Kasumi-1 (cell line): Measurements from ENCODE around the gene TNK1.

ENCODE experiments used
- DNase-seq, 2 experiments: peaks; one replicate each; lab custom pipeline; 2025; lab: John Stamatoyannopoulos, UW

Gene TNK1

DNA sequence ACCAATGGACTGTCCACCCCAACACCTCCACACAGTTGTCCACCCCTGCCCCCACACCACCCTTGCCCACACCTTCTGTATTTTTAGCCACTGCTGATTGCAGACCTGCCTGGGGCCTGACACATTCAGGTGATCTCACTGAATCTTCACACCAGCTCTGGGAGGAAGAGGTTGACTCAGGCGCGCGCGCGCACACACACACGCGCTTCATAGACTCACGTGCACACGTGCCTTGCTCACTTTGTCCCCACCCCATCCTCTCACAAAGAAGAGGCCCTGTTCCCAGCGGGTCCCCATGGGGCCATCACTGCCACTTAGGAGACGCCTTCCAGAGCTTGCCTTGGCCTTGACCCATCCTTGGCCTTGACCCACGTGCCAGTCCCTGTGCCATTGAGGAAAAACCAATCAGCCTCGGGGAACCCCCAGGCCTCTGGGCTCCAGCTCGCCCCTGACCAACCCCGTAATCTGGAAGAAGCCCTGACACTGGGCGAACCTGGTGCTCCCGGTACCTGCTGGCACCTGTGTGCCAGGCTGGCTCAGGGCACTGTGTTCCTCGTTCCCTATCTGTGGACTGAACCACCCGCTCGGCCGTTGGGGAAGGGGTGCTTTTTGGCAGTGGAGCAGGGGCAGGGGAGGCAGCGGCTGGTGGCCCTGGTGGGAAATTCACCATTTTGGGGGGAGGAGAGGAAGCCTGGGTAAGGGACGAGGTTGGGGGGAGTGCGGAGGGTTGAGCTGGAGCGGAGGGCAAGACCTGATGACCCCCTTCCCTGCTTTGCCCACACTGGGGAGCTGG lies 29.9 kb downstream of the TNK1 start:
- no peak for DNase-seq

GRCh38 chr17:7411427-7411750 lies 30.5 kb downstream of the TNK1 start:
- DNase-seq = no peak

- DNase-seq = no peak
These were observed 32.6 kb downstream of the TNK1 start for GRCh38 chr17:7413346-7413985.

- DNase-seq = no peak
These were observed 33.9 kb downstream of the TNK1 start for GRCh38 chr17:7414837-7415236.

GRCh38 chr17:7415784-7416183 lies 34.9 kb downstream of the TNK1 start:
- DNase-seq = no peak

DNA sequence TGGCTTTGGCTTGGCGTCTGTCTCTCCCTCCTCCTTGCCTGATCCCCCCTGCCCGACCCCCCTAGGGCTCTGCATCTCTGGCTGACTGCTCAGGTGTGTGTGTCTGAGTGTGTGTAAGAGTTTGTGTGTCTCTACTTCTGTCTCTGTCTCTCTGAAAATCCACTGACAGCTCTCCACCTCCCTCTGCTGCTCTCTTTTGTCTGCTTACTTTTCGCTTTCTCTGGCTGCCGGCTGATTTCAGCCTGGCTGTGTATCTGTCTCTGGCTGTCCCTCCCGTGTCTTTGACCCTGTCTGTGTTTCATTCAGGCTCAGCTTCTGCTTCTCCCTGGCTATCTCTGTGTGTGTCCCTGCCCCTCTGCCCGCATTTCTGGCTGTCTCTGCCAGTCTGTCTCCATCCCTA lies 35.4 kb downstream of the TNK1 start:
- no peak for DNase-seq

- DNase-seq = no peak
These were observed 36.3 kb downstream of the TNK1 start for GRCh38 chr17:7417056-7417655.

DNA sequence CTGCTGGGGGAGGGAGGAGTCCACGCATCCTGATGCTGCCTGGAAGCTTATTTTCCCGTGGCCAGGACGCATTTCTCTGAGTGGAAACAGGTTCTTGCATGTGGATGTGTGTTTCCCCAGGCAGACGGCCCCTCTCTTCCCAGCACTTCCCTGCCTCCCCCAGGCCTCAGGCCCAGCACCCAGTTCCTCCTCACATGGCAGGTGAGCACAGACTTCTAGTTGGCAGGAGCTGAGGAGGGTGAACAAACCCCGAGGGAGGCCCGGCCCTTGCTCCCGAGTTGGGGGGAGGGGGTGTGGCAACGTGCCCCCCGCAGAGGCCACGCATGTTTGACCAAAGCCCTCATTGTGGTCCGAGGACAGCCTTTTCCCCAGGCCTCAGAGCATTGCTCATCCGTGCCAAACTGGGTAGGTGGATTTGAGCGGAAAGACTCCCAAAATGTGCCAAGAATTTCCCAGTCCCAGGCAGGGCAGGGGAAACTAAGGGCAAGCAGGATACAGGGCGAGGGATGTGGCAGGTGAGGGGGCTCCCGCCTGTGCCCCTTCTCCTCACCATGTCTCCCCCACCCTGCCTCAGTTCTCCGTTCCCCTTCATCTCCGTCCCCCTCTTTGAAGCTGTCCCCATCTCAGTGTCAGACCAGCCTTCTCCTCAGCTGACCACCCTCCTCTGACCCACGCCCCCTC lies 37.7 kb downstream of the TNK1 start:
- DNase-seq = no peak

GRCh38 chr17:7419819-7420610 lies 39.1 kb downstream of the TNK1 start, which contains the start of gene SPEM1:
Gene SPEM1, plus strand, starts transcription at chr17:7420324. Its CDS starts 61 bp downstream, at chr17:7420385.
- no peak for DNase-seq

- DNase-seq = no peak
These were observed 40.3 kb downstream of the TNK1 start for GRCh38 chr17:7421186-7421585.

- DNase-seq = no peak
These were observed 42.8 kb downstream of the TNK1 start for GRCh38 chr17:7423679-7424078.

- DNase-seq = no peak
These were observed 44.4 kb downstream of the TNK1 start, which contains the start of gene SPEM2 for GRCh38 chr17:7425316-7425715. Gene SPEM2, plus strand, starts transcription at chr17:7425616. Its CDS starts 73 bp downstream, at chr17:7425689.

GRCh38 chr17:7425756-7426155 lies 44.9 kb downstream of the TNK1 start:
- no peak for DNase-seq

- DNase-seq = no peak
These were observed 45.4 kb downstream of the TNK1 start for GRCh38 chr17:7426203-7426863.

DNA sequence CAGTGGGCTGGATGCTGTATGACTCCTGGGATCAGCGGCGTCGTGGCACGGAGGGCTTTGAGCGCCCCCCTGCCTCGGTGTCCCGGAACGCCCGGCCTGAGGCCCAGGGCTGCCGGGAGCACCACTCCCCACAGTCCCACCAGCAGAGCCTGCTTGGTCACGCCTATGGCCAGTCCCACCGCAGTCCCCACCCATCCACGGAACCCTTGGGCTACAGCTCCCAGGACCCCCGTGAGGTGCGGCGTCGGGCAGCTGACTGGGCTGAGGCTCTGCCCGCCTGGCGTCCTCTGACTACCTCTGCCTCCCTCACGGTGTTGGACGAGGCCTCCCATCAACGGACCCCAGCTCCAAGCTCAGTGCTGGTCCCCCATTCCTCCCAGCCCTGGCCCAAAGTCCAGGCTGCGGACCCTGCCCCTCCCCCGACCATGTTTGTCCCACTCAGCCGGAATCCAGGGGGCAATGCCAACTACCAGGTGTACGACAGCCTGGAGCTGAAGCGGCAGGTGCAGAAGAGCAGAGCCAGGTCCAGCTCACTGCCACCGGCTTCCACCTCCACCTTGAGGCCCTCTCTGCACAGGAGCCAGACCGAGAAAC lies 46.1 kb downstream of the TNK1 start:
- DNase-seq = no peak

GRCh38 chr17:7427549-7427948 lies 46.7 kb downstream of the TNK1 start:
- no peak for DNase-seq

GRCh38 chr17:7428557-7428956 lies 47.7 kb downstream of the TNK1 start, which contains the start of gene SPEM3:
Gene SPEM3, plus strand, starts transcription at chr17:7428857. Its CDS starts 46 bp downstream, at chr17:7428903.
- DNase-seq = no peak

DNA sequence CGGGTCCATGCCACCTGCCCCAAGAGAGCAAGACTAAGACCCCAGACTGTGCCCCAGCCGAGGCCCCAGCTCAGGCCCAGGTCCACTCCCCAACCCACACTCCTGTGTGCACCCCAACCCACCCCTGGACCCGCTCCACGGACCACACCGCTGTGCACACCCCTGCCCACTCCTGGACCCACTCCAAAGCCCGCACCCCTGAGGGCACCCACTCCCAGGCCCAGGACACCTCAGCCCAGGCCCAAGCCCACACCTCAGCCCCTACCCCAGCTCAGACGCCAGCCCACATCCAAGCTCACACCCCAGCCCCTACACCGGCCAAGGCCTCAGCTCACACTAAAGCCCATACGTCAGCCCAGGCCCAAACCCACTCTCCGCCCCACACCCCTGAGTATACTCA lies 48.8 kb downstream of the TNK1 start:
- no peak for DNase-seq

GRCh38 chr17:7431231-7431630 lies 50.3 kb downstream of the TNK1 start:
- DNase-seq = no peak

- no peak for DNase-seq
These were observed 51.4 kb downstream of the TNK1 start for GRCh38 chr17:7432296-7432695.
